AG08395 (cell line): Measurements from ENCODE around the gene PACS1.
"Not testable (repeated sequence)": the region's sequence is repeated elsewhere in the genome, so short reads cannot be mapped to it uniquely, and the experiment has no call there.

Experiments
- DNase-seq: peaks from one replicate; pipeline ENCODE4 v3.0.0; 2012; ENCODE audit warnings: mixed read lengths, low spot score

PACS1 gene

DNA sequence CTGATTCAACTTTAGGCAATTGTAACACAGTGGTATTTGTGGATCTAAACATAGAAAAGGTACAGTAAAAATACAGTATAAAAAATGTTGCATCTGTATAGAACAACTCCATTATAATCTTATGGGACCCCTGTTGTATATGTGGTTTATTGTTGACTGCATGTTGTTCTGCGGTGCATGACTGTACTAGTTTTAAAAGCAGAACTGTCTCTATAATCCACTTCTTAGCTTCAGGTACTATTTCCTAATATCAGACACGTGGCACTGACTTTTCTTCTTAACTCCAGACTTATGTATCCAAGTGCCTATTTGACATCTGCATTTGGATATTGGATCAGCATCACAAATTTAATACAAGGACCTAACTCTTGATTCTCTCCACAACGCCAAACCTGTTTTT, 41.1 kb downstream of the PACS1 start:
- DNase-seq: no peak

DNA sequence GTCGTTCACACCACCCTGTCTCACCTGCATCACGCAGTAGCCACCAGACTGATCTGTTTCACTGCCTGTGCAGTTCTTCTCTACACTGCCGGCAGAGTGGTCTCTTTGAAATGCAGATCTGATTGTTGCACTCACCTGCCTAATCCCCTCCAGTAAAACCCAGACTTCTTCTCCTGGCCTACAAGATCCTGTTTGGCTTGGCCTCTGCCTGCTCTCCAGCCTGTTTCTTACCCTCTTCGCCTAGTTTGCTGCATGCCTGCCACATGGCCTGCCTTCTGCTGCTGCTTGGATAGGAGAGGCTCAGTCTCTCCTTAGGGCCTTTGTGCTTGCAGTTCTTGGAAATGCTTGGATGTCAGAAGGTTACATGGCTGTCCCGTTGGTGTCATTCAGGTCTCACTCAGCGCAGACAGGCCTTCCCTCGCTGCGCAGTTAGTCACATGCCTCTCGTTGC, 42.0 kb downstream of the PACS1 start:
- no peak for DNase-seq

DNA sequence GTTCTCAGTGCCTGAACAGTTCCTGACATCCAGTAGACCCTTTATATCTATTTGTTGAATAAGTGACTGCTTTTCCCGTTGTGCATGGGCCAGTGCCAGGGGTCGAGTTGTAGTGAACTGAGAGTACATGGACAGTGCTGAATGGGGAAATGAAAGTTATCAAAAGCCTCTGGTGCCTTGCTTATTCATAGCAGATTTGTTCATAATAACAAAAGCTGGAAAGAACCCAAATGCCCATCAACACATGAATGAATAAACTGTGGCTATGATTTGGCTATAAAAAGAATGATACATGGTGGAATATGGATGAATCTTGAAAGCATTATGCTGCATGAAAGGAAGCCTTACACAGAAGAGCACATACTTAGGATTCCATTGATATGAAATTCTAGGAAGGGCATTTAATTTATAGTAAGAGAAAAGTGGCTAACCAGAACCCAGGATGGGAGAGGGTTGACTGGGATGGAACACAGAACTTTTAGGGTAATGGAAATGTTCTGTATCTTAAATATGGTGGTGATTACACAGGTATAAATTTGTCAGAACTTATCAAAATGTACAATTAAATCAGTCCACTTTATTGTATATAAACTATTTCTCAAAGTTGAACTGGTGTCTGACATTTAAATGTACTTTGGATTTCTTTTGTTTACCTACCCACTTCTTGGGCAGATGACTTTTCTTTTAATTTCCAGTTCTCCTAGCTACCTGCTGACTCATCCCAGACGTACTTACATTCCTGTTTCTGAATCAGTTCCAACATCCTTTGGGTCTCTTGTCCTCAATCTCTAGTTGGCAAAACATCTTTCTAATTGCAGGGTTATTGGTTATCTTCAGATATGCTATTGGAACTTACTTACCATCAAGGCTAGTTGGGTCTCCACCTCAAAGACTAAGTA, 42.8 kb downstream of the PACS1 start:
- DNase-seq: peak; percentile 66

DNA sequence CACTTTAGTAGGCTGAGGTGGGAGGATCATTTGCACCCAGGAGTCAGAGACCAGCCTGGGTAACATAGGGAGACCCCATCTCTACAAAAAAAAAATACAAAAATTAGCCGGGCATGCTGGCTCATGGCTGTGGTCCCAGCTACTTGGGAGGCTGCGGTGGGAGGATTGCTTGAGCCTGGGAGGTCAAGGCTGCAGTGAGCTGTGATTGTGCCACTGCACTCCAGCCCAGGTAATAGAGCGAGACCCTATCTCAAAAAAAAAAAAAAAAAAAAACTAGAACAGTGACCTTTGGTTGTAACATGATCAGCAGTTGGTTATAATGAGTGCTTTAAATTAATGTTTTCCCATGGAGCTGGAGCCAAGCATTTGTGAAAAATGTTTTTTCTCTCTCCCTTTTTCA, 44.9 kb downstream of the PACS1 start:
- not testable (repeated sequence) for DNase-seq

DNA sequence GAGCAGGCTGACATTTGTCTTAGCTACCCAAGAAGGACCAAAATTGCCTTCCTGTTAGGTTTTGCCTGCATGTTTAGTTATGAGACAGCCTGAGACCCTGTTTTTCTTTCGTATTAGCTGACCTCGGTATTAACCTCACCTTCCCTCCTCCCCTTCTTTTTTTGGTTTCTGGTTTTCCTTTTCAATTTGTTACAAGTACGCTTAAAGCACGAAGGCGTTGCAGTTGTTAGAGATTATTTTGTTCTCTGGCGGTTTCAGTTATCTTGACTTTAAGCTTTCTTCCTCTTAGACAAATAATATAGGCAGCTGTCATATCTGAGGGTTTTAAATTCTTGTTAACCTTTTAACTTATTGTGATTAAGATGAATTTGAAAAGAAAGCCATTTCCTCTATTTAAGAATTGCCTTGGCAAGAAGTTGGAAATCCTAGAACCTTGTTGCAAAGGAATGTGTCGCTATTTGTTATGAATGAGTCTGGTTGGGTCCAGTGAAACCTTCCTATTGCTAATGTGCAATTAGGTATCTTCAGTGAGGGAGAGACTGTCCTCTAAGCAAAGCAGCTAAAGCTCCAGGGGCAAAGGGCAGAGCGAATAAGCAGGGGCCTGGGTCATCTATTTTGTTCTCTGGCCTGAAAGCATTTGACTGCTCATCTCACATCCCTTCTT, 45.7 kb downstream of the PACS1 start:
- no peak for DNase-seq

DNA sequence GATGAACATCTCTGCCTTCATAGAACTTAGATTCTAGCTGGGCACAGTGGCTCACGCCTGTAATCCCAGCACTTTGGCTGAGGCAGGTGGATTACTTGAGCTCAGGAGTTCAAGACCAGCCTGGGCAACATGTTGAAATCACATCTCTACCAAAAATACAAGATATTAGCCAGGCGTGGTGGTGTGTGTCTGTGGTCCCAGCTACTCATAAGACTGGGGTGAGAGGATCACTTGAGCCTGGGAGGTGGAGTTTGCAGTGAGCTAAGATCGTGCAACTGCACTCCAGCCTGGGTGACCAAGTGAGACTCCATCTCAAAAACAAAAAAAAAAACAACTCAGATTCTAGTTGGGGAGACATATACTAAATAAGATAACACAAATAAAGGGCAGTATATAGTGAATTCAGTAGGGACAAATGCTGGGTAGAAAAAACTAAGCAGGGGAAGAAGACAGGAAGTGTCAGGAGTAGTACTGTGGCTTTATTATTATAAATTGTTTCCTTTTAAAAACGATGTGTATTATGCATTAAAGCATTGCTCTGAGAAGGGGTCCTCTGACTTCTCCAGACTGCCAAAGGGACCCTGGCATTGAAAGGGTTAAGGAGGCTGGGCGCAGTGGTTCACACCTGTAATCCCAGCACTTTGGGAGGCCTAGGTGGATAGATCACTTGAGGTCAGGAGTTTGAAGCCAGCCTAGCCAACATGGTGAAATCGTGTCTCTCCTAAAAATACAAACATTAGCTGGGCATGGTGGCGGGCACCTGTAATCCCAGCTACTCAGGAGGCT, 46.7 kb downstream of the PACS1 start:
- no peak for DNase-seq

DNA sequence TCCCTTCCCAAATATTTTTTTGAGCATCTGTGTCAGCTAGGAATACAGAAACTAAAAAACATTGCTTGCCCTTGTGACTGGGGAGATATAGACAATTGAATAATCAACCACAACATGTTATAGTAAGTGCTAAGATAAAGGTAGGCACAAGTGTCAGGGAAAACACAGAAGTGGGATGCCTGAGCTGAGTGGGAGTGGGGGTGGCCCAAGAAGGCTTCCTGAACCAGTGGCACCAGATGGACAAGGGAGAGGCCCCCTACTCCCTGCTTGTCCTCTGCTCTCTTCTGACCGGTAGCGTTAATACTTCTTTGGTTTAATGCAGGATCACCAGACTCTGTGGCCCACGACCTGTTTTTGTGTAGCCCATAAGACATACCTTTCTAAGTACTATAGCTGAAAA, 48.8 kb downstream of the PACS1 start:
- no peak for DNase-seq

DNA sequence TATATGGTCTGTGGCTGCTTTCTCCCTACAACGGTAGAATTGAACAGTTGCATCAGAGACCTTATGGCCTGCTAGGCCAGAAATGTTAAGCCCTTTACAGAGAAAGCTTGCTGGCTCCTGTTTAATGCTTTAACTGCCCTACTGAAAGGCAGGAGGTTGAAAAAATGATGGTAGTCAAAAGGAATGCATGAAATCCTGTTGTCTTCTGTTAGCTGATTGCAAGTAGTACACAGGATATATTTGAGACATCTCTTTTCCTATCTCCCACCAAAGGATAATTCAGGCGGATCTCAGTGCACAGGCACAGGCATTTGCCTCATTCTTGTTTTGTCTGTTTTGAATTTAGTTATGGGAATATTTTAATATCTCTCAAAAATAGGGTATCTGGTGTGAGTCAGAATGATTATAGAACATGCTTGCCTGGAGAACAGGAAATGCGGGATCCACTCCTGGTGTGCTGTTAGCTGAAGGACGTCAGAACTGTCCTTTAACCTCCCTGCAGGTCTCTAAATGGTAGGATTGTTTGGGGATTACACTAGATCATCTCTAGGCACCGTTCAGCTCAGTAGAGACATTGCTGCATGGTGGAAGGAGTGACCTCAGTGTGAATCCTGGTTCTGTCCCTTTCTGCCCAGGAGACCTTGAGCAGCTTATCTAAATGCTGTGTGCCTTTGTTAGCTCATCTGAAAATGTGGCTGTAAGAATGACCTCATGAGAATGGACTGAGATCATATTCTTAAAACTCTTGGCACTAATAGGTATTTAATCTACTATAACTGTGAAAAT, 49.5 kb downstream of the PACS1 start:
- peak; percentile 50 for DNase-seq

DNA sequence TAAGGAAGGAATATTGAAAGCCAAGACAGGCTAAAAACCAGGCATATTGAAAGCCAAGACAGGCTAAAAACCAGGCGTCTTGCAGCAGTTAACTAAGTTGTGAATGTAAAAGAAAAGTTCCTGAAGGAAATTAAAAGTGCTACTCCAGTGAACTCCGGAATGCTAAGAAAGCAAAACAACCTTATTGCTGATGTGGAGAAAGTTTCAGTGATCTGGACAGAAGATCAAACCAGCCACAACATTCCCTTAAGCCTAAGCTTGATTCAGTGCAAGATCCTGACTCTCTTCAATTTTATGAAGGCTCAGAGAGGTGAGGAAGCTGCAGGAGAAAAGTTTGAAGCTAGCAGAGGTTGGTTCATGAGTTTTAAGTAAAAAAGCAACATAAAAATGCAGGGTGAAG, 51.4 kb downstream of the PACS1 start:
- no peak for DNase-seq

DNA sequence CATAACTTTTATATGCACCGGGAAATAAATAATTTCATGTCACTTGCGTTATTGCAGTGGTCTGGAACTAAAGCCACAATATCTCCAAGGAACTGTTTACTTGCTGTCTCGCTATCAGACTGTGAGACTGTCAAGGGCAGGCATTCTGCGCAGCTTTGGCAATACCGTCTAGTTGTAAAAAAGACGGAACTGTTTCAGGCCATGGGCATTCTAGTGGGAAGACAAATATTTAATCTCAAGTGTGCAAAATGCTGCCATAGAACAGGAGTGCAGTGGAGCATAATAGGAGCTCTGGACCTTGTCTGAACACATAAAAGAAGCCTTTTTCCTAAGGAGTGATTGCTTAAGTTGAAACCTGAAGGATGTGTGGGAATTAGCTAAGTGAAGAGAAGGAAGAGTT, 53.8 kb downstream of the PACS1 start:
- DNase-seq: no peak

DNA sequence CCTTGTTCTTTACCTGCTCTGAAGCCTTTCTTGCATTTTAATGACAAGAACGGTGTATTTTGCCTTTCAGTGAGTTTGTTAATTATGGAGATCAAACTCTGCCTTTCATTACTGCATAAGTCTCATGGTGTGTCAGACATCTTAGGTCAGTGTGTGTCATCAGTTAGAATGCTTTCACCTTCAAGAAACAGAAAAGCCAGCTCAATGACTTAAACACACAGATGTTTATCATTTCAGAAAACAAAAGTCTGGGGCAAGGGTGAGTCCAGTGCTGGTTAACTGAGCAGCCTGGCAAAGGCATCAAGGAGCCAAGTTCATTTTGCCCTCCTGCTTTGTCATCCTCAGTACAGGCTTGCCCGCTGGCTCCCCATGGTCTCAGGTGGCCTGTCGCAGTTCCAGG, 54.5 kb downstream of the PACS1 start:
- DNase-seq: peak; percentile 54

DNA sequence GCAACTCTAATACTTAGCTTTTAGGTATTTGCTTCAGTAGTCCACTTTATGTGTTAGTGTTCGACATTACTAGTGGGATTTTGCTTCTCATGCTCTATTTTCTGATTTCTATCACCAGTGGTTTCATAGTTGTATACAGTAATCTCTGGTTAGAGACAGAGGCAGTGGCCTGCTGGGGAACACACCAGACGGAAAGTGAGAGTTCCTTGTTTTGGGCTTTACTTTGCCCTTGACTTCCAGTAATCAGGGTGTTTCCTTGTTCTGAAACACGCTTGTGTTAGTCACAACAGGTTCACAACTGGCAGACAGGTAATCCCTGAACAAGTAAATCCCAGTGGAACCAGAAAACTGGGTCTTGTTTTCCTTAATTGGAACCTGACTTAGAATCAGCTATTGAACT, 56.0 kb downstream of the PACS1 start:
- DNase-seq: no peak

DNA sequence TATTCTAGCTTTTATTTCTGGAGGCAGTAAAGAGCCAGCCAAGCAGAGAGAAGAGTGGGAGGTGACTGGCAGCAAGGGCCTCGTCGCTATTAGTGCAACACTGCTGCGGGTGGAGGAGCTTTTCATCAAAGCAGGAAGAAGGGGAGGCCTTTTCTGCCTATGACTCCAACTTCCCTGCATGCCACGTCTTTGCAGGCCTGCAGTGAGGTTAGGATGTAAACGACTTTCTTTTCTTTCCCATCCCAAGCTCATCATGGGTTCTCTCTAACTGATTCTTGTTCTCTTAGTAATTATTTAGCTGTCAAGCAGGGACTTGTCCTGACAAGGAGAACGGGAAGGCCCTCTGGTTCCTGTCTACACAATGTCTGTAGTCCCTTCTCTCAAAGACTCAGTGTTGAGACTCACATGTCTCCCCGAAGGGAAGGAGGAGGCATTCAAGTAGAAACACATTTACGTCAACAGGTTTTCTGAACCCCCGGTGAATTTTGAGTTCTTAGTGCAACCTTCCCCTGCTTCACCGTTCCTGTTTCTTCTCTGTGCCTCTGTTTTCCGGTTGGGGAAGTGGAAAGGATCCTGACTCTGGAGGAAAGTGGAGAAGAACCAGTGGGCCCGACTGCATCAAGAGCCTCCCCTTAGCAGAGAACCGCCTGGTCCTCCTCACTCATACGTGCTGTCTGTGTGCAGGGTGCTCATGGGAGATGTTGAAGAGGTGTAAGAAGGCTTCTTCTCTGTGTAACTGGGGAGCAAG, 56.9 kb downstream of the PACS1 start:
- peak; percentile 70 for DNase-seq

DNA sequence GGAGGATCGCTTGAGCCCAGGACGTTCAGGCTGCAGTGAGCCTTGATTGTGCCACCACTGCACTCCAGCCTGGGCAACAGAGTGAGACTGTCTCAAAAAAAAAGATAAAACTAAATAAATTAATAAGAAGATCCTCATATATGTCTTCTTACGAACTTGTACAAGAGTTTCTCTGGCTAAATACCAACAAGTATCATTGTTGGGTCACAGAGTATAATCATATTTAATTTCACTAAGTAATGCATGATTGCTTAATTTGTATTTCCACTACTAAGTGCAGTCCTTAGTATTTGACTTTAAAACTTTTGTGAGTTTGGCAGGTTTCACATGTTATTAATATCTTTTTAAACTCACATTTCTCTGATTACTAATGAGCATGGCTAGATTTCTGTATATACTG, 60.9 kb downstream of the PACS1 start:
- no peak for DNase-seq

DNA sequence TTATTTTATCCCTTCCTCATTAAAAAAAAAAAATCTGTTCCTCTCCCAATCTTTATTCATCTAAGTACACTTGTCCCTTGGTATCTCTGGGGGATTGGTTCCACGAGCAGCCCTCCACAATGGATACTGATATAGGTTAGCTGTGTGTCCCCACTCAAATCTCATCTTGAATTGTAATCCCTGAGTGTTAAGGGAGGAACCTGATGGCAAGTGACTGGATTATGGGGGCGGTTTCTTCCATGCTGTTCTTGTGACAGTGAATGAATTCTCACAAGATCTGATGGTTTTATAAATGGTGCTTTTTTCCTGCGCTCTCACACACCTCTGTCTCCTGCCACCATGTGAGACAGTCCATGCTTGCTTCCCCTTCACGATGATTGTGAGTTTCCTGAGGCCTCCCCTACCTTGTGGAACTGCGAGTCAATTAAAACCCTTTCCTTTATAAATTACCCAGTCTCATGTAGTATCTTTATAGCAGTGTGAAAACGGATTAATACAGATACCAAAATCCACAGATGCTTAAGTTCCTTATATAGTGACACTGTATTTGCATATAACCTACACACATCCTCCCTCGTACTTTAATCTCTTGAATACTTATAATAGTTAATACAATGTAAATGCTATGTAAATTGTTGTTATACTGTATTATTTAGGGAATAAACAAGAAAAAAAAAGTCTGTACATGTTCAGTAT, 62.0 kb downstream of the PACS1 start:
- DNase-seq: no peak

DNA sequence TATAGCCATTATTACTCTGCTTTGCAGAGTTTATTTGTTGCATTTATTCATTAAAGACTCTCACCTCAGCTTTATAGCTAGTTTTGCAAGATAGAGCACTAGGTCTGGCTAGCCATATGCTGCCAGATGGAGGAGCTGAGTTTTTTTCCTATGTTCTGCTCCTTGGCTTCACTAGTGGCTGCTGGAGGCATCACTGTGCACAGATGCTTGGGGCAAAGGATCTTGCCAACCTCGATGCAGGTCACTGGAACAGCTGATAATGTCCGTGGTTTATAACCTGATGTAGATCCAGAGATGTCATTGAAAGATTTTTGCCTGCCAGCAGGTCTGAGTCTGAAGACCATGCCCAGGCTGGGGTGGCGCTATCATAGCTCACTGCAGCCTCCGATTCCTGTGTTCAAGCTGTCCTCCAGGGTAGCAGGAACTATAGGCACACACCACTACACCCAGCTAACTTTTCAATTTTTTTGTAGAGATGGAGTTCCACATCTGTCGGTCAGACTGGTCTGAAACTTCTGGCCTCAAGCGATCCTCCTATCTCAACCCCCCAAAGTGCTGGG, 63.2 kb downstream of the PACS1 start:
- DNase-seq: no peak

DNA sequence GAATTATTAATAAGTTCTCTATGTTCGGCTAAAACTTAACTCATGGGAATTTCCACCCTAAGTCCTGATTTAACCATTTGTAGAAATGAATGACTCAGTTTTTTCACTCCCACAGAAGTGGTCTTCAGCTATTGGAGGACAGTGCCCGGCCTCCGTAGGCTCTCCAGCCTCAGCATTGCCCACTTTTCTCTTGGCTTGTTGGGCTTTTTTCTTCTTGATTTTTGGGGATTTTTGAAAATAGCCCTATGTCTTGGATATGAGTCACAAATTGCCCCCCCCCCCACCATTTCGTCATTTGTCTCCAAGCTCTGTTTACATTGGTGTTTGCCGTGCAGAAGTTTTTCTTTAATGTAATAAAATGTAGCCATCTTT, 66.7 kb downstream of the PACS1 start:
- no peak for DNase-seq

DNA sequence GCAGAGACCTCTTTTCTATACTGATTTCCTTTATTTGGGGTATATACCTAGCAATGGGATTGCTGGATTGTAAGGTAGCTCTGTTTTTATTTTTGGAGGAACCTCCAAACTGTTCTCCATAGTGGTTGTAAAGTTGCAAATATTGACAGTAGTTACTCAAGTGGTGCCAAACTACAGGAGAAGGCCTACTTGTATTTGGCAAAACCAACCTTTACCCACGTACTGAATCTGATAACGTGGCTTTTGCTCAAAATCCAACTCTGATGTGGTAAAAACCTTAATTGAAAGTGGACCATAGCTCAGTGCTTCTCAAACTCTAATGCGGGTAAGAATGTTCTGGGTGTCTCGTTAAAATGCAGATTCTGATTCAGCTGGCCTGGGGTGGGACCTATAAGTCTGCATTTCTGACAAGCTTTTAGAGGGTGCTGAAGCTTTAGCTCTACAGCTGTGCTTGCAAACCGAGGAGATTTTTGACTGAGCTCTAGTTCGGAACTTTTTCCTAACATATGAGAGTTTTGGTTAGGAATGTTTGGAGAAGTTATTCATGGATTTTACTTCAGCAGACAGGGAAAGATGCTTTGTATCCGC, 69.8 kb downstream of the PACS1 start:
- no peak for DNase-seq

DNA sequence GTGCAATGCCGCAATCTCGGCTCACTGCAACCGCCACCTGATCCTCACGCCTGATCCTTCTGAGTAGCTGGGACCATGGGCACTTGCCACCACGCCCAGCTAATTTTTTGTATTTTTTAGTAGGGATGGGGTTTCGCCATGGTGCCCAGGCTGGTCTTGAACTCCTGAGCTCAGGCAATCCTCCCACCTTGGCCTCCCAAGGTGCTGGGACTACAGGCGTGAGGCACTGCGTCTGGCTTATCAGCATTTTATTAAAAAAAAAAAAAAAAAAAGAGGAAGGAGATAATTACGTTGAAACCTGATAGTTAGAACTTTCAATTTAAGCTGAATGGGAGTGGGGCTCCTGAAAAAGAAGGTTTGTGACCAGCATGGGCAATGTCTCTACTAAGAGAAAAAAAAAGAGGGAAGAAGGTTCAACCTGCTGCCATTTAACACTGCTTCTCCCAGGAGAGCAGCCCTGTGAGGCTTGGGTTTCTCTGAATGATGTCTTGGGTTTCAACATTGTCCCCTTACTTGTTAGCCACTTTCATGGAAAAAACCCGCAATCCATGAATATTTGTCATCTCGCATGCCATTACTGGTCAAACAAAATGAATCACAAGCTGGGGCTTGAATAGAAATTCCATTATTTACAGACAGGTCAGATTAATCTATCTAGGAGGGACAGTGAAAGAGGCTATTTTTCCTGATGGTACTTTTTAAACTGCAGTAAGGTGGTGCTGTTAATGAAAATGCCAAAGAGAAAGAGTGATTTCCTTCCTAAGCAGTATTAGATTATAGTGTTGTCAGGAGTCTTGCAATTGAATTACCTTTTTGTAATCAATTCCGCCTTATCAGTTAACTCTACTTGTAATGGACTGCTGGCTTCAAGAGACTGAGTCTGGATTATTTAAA, 72.5 kb downstream of the PACS1 start:
- DNase-seq: peak; percentile 40
